ENCODE measurements around the gene ATP9B.
"Not testable (repeated sequence)": the region's sequence is repeated elsewhere in the genome, so short reads cannot be mapped to it uniquely, and the experiment has no call there.

ATP9B gene

DNA sequence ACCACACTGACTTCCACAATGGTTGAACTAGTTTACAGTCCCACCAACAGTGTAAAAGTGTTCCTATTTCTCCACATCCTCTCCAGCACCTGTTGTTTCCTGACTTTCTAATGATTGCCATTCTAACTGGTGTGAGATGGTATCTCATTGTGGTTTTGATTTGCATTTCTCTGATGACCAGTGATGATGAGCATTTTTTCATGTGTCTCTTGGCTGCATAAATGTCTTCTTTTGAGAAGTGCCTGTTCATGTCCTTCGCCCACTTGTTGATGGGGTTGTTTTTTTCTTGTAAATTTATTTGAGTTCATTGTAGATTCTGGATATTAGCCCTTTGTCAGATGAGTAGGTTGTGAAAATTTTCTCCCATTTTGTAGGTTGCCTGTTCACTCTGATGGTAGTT is 216.0 kb downstream of the ATP9B start:
- DNase-seq (ENCODE audit: low read depth, low spot score): not testable (repeated sequence)

DNA sequence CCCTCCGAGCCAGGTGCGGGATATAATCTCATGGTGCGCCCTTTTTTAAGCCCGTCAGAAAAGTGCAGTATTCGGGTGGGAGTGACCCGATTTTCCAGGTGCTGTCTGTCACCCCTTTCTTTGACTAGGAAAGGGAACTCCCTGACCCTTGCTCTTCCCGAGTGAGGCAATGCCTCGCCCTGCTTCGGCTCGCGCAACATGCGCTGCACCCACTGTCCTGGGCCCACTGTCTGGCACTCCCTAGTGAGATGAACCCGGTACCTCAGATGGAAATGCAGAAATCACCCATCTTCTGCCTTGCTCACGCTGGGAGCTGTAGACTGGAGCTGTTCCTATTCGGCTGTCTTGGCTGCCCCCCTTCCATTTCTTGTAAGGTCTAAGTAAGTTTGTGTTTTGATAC is 221.2 kb downstream of the ATP9B start:
- not testable (repeated sequence) for DNase-seq (ENCODE audit: low read depth, low spot score)

GRCh38 chr18:79290876-79291275 is 221.7 kb downstream of the ATP9B start:
- no peak for DNase-seq (ENCODE audit: low read depth, low spot score)

DNA sequence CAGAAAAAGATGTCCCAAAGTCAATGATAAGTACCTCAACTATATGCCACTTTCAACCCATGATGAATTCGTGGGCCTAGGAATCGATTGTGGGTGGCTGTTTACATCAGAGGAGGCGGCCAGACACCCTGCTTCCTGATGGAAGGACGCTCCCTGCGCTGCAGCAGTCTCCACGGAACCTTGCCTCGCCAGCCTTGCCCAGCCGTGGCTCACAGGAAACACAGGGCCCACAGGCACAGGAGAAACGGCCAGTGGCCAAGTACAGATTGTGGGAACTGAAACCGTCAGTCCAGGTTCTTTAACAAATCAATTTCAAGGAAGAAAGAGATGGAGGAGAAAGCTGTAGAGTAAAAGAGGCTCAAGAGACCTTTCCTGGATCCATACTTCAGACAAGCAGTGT is 225.0 kb downstream of the ATP9B start:
- DNase-seq (ENCODE audit: low read depth, low spot score): no peak

DNA sequence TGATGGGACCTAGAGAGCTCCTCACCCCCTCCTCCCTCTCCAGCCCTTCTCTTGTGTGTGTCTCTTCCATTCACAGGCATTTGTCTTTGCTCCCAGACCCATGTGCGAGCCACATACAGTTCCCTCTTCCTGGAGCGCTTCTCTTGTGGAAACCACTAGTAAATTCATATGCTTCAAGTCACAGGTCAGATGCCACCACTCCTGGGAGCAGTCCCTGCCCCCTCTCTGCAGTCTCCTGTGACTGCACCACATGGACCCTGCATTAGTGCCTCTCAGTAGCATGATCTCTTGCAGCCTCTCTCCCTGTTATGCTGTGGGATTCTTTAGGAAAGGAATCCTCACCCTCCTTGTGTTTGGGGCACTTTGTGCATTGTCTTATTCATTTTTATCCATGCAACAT is 230.1 kb downstream of the ATP9B start:
- no peak for DNase-seq (ENCODE audit: low read depth, low spot score)

DNA sequence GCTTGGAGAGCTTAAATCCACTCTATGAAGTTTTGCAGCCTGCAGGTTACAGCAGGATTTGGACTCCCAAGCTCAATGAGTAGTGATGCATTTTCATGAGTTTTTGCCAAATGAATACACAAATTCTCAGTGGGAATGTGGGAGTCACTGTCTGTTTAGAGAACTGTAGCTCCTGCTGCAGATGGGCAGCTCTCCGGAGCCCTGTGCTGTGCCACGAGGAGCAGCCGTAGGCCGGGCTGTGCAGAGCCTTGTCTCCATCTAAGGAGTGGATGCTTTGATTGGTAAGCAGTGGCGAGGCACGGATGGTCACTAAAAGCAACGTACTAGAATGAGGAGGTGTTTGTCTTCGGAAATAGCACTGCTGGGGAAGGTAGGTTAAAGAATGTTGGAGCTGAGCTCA is 230.5 kb downstream of the ATP9B start:
- DNase-seq (ENCODE audit: low read depth, low spot score): no peak

- DNase-seq (ENCODE audit: low read depth, low spot score): no peak
Observed at GRCh38 chr18:79300413-79300812, 231.2 kb downstream of the ATP9B start.

- DNase-seq (ENCODE audit: low read depth, low spot score): no peak
Observed at GRCh38 chr18:79302120-79302519, 232.9 kb downstream of the ATP9B start.

- no peak for DNase-seq (ENCODE audit: low read depth, low spot score)
Observed at GRCh38 chr18:79305911-79306310, 236.7 kb downstream of the ATP9B start.

DNA sequence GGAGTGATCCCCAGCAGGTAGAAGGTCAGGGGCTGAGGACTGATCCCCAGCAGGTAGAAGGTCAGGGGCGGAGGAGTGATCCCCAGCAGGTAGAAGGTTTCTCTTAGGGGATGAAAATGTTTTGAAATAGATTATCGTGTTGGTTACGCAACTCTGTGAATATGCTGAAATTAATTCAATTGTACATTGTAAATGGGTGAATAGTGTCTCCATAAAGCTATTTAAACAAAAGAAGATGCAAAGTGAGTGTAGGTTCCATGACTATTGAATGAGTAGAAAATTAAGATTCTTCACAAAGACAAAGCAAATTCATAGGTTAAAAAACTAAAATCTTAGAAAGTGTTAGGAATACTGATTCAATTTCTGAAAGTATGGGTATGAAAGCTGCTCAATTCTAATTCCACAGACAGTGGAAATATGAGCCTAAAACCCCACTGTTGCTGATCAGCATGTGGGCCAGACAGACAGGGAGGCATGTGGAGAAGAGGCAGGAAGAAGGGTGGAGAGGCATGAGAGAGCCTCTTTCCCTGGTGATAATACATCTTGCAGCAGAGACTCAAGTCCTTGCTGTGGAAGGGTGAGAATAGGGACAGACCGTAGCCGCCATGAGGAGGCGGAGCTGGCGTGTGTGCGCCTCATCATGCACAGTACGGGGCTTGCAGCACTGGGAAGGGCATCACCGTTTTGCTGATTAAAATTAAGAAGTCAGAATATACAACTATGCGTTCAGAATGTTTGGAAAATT is 240.6 kb downstream of the ATP9B start:
- DNase-seq (ENCODE audit: low read depth, low spot score): no peak

DNA sequence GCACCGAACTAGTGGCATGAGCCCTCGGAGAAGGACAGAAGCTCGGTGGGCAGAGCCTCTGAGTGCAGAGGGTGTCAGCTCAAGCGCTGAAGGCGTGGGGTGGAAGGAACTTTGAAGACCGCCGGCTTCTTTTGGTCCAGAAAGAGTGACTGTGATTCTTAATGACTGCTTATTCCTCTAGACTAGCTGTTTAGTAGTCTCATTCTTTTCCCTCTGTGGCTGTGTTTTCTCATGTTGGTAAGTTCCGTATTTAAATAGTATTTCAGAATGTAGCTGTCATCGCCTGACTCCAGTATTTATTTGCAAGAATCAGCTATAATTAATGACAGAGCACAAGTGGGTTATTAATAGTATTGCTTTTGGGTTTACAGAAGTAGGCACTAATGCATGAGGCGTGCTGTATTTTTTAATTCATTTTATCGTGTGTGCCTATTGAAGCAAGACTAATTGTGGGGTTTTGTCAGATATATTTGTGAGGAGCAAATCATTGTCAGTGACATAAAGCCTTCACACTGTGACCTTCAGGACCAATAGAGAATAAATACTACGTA is 245.7 kb downstream of the ATP9B start:
- DNase-seq (ENCODE audit: low read depth, low spot score): no peak

DNA sequence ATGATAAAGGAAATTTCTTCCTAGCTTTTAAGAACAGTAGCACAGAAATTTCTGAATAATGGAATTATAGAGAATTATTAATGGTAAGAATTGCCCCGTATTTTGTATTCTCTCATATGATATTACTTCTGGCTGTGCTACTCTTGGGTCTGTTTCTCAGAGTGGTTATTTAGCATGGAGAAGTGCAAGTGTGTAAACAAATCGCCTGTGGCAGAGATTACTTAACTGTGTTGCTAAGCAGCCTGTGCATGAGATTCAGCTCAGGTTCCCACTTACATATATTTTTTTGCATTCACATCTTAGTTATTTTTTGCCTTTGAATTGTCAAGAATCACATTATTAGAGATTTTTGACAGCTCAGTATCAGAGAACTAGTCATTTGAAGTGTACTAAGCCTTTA is 246.4 kb downstream of the ATP9B start:
- DNase-seq (ENCODE audit: low read depth, low spot score): no peak

DNA sequence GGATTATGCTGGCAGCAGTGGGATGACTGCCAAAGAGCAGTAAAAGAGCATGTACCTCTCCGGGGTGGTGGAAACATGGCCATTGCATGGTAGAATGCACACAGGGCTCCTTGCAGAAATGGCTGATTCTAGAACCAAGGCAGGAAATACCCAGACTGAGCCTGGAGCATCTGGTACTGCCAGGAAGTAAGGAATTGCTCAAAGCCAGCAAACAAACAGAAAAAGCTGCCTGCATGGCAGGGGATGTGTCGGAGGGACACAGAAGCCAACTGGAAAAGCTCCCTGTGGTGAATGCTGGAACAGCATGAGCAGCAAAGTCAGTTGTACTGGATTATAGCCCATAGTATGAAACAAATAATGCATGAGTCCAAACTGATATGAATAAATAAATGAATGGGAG is 248.5 kb downstream of the ATP9B start:
- no peak for DNase-seq (ENCODE audit: low read depth, low spot score)

DNA sequence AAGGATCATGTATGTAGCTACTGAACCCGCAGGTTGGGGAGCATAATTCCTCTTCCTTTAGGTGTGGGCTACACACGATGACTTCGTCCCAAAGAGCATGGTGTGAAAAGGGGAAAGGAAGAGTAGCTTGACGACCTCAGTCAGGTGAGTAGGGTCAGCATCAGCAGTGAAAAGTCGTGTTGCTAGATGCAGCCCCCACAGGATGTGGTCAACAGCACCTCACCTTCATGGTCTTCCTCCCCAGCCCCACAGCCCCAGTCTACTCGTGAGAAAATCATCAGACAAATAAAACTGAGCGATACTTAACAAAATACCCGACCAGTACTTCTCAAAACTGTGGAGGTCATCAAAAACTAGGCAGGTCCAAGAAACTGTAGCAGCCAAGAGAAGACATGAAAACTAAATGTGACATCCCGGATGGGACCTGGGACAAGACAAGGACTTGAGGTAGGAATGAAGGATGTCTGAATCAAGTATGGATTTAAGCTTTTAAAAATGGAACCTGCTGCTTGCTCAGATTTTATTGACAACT is 249.0 kb downstream of the ATP9B start:
- DNase-seq (ENCODE audit: low read depth, low spot score): no peak

GRCh38 chr18:79320216-79320850 is 251.1 kb downstream of the ATP9B start:
- DNase-seq (ENCODE audit: low read depth, low spot score): no peak

- DNase-seq (ENCODE audit: low read depth, low spot score): no peak
Observed at GRCh38 chr18:79321625-79322405, 252.6 kb downstream of the ATP9B start.

- no peak for DNase-seq (ENCODE audit: low read depth, low spot score)
Observed at GRCh38 chr18:79322441-79322840, 253.2 kb downstream of the ATP9B start.

- no peak for DNase-seq (ENCODE audit: low read depth, low spot score)
Observed at GRCh38 chr18:79323471-79323870, 254.3 kb downstream of the ATP9B start.

DNA sequence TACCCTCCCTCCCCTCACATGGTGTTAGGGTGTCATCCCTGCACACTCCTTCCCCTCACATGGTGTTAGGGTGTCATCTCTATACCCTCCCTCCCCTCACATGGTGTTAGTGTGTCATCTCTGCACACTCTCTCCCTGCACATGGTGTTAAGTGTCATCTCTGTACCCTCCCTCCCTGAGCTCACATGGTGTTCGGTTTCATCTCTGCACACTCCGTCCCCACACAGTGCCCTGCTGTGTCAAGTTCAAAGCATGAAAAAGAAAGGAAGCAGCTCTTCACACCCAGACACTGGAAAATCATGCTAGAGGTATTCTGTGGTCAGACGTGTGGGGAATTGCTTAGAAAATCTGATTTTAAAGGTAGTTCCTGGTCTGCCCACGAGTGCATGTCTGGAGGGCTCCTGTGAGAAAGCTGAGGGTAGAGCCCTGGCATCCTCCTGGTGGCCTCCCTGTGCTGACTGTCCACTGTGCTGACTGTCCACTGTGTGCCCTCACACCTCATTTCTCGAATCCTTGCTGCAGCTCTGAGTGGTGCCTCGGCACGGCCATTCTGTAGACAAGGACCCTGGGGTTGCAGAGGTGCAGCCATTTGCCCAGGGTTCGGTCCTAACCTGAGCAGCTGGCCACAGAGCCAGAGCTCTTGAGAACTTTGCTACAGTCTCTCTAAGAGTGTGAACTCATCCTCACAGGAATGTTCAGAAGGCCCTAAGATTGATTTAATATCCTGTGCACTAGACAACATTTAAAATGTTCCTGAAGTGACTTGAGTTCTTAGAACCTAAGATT is 257.4 kb downstream of the ATP9B start:
- DNase-seq (ENCODE audit: low read depth, low spot score): no peak

- no peak for DNase-seq (ENCODE audit: low read depth, low spot score)
Observed at GRCh38 chr18:79327199-79327721, 258.1 kb downstream of the ATP9B start.

DNA sequence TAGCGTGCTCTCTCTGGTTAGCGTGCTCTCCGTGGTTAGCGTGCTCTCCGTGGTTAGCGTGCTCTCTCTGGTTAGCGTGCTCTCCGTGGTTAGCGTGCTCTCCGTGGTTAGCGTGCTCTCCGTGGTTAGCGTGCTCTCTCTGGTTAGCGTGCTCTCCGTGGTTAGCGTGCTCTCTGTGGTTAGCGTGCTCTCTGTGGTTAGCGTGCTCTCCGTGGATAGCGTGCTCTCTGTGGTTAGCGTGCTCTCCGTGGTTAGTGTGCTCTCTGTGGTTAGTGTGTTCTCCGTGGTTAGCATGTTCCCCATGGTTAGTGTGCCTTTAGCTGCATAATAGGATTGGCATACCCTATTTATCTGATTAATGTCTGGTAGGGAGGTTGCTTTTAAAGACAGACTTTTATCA is 258.7 kb downstream of the ATP9B start:
- not testable (repeated sequence) for DNase-seq (ENCODE audit: low read depth, low spot score)
